ENCODE measurements around the gene FCRL6. TPM values are rescaled to one million over a fixed set of nuclear protein-coding genes. Genes with fewer than 3 reads are reported as not detected.

The FCRL6 gene, protein sequence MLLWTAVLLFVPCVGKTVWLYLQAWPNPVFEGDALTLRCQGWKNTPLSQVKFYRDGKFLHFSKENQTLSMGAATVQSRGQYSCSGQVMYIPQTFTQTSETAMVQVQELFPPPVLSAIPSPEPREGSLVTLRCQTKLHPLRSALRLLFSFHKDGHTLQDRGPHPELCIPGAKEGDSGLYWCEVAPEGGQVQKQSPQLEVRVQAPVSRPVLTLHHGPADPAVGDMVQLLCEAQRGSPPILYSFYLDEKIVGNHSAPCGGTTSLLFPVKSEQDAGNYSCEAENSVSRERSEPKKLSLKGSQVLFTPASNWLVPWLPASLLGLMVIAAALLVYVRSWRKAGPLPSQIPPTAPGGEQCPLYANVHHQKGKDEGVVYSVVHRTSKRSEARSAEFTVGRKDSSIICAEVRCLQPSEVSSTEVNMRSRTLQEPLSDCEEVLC
- total RNA-seq: 0.16 TPM

DNA sequence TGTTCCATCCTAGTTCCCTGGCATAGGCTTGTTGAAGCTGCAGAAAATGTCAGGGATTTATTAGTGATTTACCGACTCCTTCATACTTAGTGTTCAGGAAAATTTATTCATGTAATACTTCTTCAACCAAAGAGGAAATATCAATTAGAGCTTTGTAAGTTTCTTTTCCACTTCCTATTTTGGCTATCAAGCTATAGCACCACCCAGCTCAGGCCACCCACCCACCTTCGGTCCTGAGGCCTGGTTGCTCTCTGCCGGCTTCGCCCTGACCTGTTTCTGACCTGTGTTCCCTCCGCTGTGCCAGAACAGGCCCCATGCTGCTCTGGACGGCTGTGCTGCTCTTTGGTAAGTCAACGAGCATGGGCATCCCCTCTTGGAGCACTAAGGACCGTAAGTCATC lies at the start of gene FCRL6:
Gene FCRL6, plus strand, starts transcription at position 250 of the 400 bp plus-strand sequence. Its CDS starts 65 bp downstream, at position 315.

DNA sequence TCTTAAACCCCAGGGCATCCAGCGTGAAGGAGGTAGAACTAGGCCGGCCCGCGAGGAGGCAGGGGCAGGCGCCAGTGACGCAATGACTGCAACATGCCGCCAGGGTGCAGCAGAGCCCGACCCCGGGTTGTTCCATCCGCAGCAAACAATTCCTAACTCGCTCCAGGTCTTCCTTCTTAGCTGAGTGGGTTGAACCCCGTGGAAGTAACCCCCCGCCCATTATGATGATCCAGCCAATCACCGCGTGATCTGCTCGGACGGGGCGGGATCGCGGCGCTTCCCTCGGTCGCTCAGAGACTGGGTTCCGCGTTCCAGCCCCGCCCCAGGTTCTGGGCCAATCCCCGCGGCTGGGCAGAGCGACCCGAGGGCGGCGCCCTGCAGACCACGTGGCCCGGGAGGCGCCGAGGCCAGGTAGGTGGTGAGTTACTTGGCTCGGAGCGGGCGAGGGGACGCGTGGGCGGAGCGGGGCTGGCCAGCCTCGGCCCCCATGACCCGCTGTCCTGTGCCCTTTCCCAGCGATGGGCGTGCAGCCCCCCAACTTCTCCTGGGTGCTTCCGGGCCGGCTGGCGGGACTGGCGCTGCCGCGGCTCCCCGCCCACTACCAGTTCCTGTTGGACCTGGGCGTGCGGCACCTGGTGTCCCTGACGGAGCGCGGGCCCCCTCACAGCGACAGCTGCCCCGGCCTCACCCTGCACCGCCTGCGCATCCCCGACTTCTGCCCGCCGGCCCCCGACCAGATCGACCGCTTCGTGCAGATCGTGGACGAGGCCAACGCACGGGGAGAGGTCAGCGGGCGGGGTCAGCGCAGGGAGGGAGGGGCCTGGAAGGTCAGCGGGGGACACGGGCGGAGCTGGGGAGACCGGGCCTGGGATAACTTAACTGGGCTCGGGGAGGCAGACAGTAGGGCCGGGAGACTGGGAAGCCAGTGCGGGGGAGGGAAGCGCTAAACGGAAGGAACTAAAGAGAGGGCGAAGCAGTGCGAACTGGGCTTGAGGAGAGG lies 21.3 kb upstream of the FCRL6 start, which contains the start of gene DUSP23:
Gene DUSP23, plus strand, starts transcription at position 380 of the 1,000 bp plus-strand sequence. Its CDS starts 139 bp downstream, at position 519.

DNA sequence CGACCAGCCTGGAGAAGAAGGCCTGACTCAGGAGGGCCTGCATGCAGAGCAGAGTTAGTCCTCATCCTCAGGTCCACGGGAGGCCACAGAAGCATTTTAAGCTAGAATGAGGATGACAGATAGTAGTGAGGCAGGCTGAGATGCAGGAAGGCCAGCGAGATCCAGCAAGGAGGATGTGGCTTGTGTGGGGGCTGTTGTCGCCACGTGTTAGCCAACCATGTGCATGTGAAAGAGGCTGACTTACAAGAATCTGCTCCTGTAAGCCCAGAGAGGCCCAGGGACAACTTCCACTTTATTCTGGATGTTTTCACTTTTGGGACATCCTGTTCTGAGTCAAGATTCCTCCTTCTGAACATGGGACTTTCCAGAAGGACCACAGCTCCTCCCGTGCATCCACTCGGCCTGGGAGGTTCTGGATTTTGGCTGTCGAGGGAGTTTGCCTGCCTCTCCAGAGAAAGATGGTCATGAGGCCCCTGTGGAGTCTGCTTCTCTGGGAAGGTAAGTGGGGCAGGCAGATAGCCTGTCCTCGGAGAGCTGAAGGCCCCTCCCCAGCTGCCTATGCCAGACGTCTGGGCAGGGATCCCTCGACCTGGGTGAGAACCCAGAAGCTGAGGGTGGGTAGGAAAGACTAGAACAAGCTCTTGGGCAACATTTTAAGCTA lies 24.4 kb downstream of the FCRL6 start, which contains the start of gene SLAMF8:
Gene SLAMF8, plus strand, starts transcription at position 433 of the 661 bp plus-strand sequence. Its CDS starts 26 bp downstream, at position 459.

DNA sequence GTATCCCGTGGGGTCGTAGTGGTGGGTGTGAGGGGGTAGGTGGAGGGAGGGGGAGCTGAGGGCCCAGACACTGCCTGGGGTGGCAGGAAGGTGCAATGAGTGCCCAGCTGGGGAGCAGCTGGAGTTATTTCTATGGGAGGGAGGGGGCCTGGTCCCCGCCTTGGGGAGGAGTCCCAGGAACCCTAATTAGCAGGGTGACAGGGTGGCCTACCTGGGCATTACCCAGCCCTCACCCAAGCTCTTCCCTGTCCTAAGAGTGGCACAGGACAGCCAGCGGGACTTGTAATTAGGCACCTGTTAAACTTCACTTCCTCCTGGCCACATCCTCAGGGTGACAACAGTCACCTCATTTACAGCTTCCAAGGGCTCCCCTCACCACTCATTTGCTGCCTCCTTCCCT lies 60.4 kb downstream of the FCRL6 start, which contains the start of gene VSIG8:
Gene VSIG8, minus strand, starts transcription at position 101 of the 400 bp plus-strand sequence. CDS start 136 bp downstream, outside the sequence.

Other genes with a start within 250 kb of the FCRL6 start
- gene APCS, start 214.5 kb upstream of the FCRL6 start, total RNA-seq: not detected
- gene CRP, start 87.8 kb upstream of the FCRL6 start, total RNA-seq: not detected
- gene DUSP23, start 21.4 kb upstream of the FCRL6 start, total RNA-seq: 14.7 TPM
- 0.60 TPM for gene SLAMF8, start 24.5 kb downstream of the FCRL6 start, total RNA-seq
- gene VSIG8, start 60.3 kb downstream of the FCRL6 start, total RNA-seq: not detected
- not detected for gene CFAP45, start 97.8 kb downstream of the FCRL6 start, total RNA-seq
- 113 TPM for gene TAGLN2, start 123.1 kb downstream of the FCRL6 start, total RNA-seq
- 63.3 TPM for gene IGSF9, start 143.3 kb downstream of the FCRL6 start, total RNA-seq
- gene SLAMF9, start 151.9 kb downstream of the FCRL6 start, total RNA-seq: not detected
- 11.6 TPM for gene PIGM, start 229.6 kb downstream of the FCRL6 start, total RNA-seq